Pancreas (tissue), 10 donors: ENCODE measurements around the gene COPS6. TPM values are rescaled to one million over a fixed set of nuclear protein-coding genes. Genes with fewer than 3 reads are reported as not detected.
A peak's percentile ranks its signal among the peaks of the same experiment; 100 is the strongest.

Experiments
- ATAC-seq, 4 donors: fragments of 200-7000 bp; cut with Tn5 transposase; one replicate each; pipeline versions ENCODE4 v1.8.0 to v1.9.1; 2020; ENCODE audit warnings: mild to moderate bottlenecking in 4 of 4, moderate library complexity in 4 of 4
- DNase-seq, 6 donors: peaks; one replicate each; pipeline ENCODE4 v3.0.0-alpha.2; 2020
- FAIRE-seq: peaks from 2 replicates; lab custom pipeline; 2012; peaks lifted over from hg19 to GRCh38; lab: Jason Lieb, UNC
- H3K27ac ChIP-seq, 4 donors: fragments of 200-600 bp; sonication (generic); 1 replicate in 3 of 4; 2 replicates in 1 of 4; pipeline versions ENCODE4 v1.5.0 to v1.8.0; 2020
- H3K27me3 ChIP-seq, 4 donors: fragments of 200-600 bp; one replicate each; pipeline ENCODE4 v1.8.0; 2021
- H3K36me3 ChIP-seq, 3 donors: fragments of 200-600 bp; sonication (generic) in 1 of 3; one replicate each; pipeline versions ENCODE4 v1.5.0 to v1.8.0; 2020 to 2021
- H3K4me1 ChIP-seq, 3 donors: fragments of 200-600 bp; one replicate each; pipeline ENCODE4 v1.8.0; 2021
- H3K4me3 ChIP-seq, 4 donors: fragments of 200-600 bp; sonication (generic) in 2 of 4; one replicate each; pipeline versions ENCODE4 v1.5.0 to v1.8.0; 2020 to 2021
- H3K9me3 ChIP-seq, 4 donors: fragments of 200-600 bp; one replicate each; pipeline ENCODE4 v1.8.0; 2021
- CTCF ChIP-seq, 4 donors: fragments of 200-600 bp; sonication (generic) in 3 of 4; IDR thresholded peaks; one replicate each; pipeline versions ENCODE4 v1.5.0 to v1.8.0; 2021; ENCODE audit warnings: antibody characterized with exemption in 4 of 4
- WGBS, 2 donors: extraction: QIAGEN DNeasy Blood & Tissue Kit; methylation state at CpG; one replicate each; pipeline ENCODE4 v1.1.7; 2013; 5-methylcytosine and 5-hydroxymethylcytosine counted together
- intact Hi-C, 3 donors: fragments of 100-400 bp; cut with DNase I; formaldehyde crosslinking; loops; one replicate each; pipeline versions ENCODE4 v1.11.1 to v1.14.2; 2022
- polyA plus RNA-seq, 2 donors: library from polyadenylated mRNA; stranded (reverse); fragments of 200-250 nt; gene quantifications; one replicate each; pipeline ENCODE4 v1.2.3, GENCODE V29; 2013
- total RNA-seq, 6 donors: library from RNA; stranded (reverse); fragmentation: NEBNext Ultra II Directional in 4 of 6; extraction: Animal tissue kit (Norgen Biotek cat#: 25700) in 4 of 6; gene quantifications; one replicate each; pipeline versions ENCODE4 v1.2.1 to v1.2.4, GENCODE V29; 2021 to 2023
- donor health status: healthy with polysubstance abuse.
- donor health status: DM: no; HTN: no; CAD: no; lungs with moderate emphysema.
- donor health status: DM: no; HTN: no; CAD: no.
- donor health status: control.
- donor health status: control.
- donor health status: Bipolar disorder and iron deficiency.
- donor health status: DM: yes; HTN: yes; CAD: no.
- donor health status: DM: no; HTN: no; CAD: no.
- donor health status: DM: no; HTN: no; CAD: no.
- donor health status: DM: yes; HTN: yes; CAD: no.

Gene COPS6
- total and polyA plus RNA-seq, 8 donors: 34.6 to 82.0 (median 40.5) TPM

- WGBS, 2 donors: 83% methylated on average over 7 of the region's 7 CpGs
- intact Hi-C loops: no loop called here
- H3K4me3 ChIP-seq: no peak overlapping the region
- no peak for ATAC-seq
- peaks cover 0 to 2% (median 0%) of the 10 kb centered on the region in 3 donors for H3K4me1 ChIP-seq
- no peak overlapping the region for H3K27ac ChIP-seq
- FAIRE-seq: no peak
- peak in 1 of 6 donors; percentile 8 for DNase-seq
- no peak for TF ChIP-seq CTCF (IDR thresholded peaks at IDR 0.05)
- H3K9me3 ChIP-seq: no peaks in the 10 kb centered on the region
- peaks cover 0 to 18% (median 0%) of the 10 kb centered on the region in 3 donors for H3K36me3 ChIP-seq
- no peaks in the 10 kb centered on the region for H3K27me3 ChIP-seq
Observed at GRCh38 chr7:100115026-100115425, 26.3 kb downstream of the COPS6 start.

DNA sequence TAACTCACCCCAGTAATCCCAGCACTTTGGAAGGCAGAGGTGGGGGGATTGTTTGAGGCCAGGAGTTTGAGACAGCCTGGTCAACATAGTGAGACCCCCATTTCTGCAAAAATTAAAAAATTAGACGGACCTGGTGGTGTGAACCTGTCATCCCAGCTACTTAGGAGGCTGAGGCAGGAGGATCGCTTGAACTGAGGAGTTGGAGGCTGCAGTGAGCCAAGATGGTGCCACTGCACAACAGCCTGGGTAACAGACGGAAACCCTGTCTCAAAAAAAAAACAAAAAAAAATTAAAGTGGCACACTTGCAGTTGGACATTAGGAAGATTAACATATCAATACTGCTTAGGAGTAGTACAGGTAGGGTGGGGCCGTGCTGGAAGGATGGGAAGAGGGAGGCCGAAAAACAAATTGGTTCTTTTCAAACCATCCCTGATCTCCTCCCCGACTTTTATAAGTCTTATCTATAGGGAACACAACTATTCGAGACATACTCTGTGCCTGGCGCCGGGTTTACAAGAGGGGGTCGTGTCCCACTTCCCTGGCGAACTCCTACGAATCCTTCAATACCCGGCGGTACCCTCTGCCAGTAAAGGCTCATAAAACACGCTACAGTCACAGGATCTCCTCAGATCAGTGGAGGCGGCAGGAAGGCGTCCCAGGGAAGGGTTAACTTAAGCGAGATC is 29.8 kb downstream of the COPS6 start:
- Histone ChIP-seq H3K4me3 (peak overlapping the region; percentile 64 to 91 (median 70)), H3K27me3 (no peaks in the 10 kb centered on the region), H3K27ac (peak overlapping the region in 2 of 4 donors; percentile 96 to 97), H3K4me1 (peaks cover 0 to 6% (median 0%) of the 10 kb centered on the region in 3 donors), H3K36me3 (no peaks in the 10 kb centered on the region), H3K9me3 (no peaks in the 10 kb centered on the region)
- TF ChIP-seq CTCF (IDR thresholded peaks at IDR 0.05): no peak
- intact Hi-C loops: no loop called here
- WGBS, 2 donors: 14 to 19% methylated on average over 18 of the region's 18 CpGs
- ATAC-seq (no peak), DNase-seq (no peak), FAIRE-seq (no peak)

DNA sequence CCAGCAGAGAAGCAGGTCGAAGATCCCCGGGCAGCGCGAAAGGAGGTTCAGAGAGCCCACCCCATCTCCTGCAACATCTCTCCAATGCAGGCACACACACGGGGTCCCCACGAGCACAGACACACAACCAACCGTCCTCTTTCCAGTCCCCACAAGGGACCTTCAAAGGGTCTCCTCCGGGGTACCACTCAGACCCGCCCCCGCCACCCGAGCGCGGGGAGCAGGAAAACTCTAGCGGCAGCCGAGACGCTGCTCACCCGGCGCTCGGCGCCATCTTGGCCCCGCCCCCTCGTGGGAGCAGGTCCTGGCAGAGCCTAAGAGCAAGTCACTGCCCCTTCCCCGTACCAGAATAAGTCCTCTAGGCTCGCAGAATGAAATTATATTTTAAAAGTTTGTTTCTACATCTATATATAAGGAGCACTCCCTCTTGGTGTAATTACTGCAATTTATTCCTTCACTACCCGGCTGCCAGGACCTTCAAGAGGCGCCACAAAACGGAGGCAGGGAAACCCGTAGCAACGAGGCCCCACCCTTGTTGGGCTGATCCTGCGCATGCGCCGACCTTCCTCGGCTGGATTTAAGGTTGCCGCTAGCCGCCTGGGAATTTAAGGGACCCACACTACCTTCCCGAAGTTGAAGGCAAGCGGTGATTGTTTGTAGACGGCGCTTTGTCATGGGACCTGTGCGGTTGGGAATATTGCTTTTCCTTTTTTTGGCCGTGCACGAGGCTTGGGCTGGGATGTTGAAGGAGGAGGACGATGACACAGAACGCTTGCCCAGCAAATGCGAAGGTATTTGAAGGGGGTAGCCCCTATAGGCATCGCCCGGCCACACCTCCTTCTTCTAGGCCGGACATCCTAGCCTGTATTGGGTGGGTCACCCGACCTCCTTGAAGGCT is 30.6 kb downstream of the COPS6 start, which contains the start of the genes CNPY4 and TAF6:
Gene CNPY4, plus strand, starts transcription at position 563 of the 898 bp plus-strand sequence. Its CDS starts 111 bp downstream, at position 674.
Gene TAF6, minus strand, starts transcription at position 287 of the 898 bp plus-strand sequence. CDS start 5,149 bp downstream, outside the sequence.
- intact Hi-C loops: no loop called here
- FAIRE-seq (no peak), ATAC-seq (peak; percentile 95 to 97 (median 96)), DNase-seq (peak; percentile 93 to 99 (median 96))
- H3K4me3 ChIP-seq: peak within 1 kb of the TSS; percentile 64 to 91 (median 70)
- H3K36me3 ChIP-seq: no peaks in the 10 kb centered on the region
- no peak for TF ChIP-seq CTCF (IDR thresholded peaks at IDR 0.05)
- H3K27ac ChIP-seq: peak within 1 kb of the TSS; percentile 88 to 97 (median 94)
- H3K4me1 ChIP-seq: peaks cover 0 to 6% (median 0%) of the 10 kb centered on the region in 3 donors
- no peaks in the 10 kb centered on the region for H3K27me3 ChIP-seq
- 0 to 1% methylated on average over 49 of the region's 49 CpGs for WGBS, 2 donors
- H3K9me3 ChIP-seq: no peaks in the 10 kb centered on the region

GRCh38 chr7:100119970-100120732 is 31.4 kb downstream of the COPS6 start:
- ATAC-seq: peak; percentile 18 to 57 (median 44)
- H3K27ac ChIP-seq: peak overlapping the region in 2 of 4 donors; percentile 88 to 93
- 38 to 39% methylated on average over 19 of the region's 19 CpGs for WGBS, 2 donors
- FAIRE-seq: no peak
- H3K4me1 ChIP-seq: peaks cover 0 to 6% (median 0%) of the 10 kb centered on the region in 3 donors
- peak overlapping the region; percentile 2 to 75 (median 42) for H3K4me3 ChIP-seq
- no peaks in the 10 kb centered on the region for H3K27me3 ChIP-seq
- no peaks in the 10 kb centered on the region for H3K9me3 ChIP-seq
- TF ChIP-seq CTCF (IDR thresholded peaks at IDR 0.05): no peak
- intact Hi-C loops: no loop called here
- H3K36me3 ChIP-seq: no peaks in the 10 kb centered on the region
- peak in 2 of 6 donors; percentile 50 to 56 for DNase-seq
